ENCODE results near the gene EFR3B. TPM values are rescaled to one million over a fixed set of nuclear protein-coding genes. Genes with fewer than 3 reads are reported as not detected.

EFR3B gene
- total RNA-seq, 4 donors from 2014 or later, result 0.66 to 2.0 (median 1.0) TPM

GRCh38 chr2:25073914-25074313 lies 32.0 kb downstream of the EFR3B start:
- TF ChIP-seq CTCF (IDR thresholded peaks at IDR 0.05; ENCODE audit: low read depth), result no peak

GRCh38 chr2:25074826-25075225 lies 33.0 kb downstream of the EFR3B start:
- no peak for TF ChIP-seq CTCF (IDR thresholded peaks at IDR 0.05; ENCODE audit: low read depth)

- TF ChIP-seq CTCF (IDR thresholded peaks at IDR 0.05; ENCODE audit: low read depth), result no peak
Observed at GRCh38 chr2:25076749-25077148, 34.9 kb downstream of the EFR3B start.

GRCh38 chr2:25077789-25078169 lies 35.9 kb downstream of the EFR3B start:
- no peak for TF ChIP-seq CTCF (IDR thresholded peaks at IDR 0.05; ENCODE audit: low read depth)

GRCh38 chr2:25078170-25079049 lies 36.5 kb downstream of the EFR3B start:
- no peak for TF ChIP-seq CTCF (IDR thresholded peaks at IDR 0.05; ENCODE audit: low read depth)

GRCh38 chr2:25079050-25079635 lies 37.3 kb downstream of the EFR3B start:
- no peak for TF ChIP-seq CTCF (IDR thresholded peaks at IDR 0.05; ENCODE audit: low read depth)

- no peak for TF ChIP-seq CTCF (IDR thresholded peaks at IDR 0.05; ENCODE audit: low read depth)
Observed at GRCh38 chr2:25081237-25081790, 39.4 kb downstream of the EFR3B start.

Measured in subcutaneous adipose tissue (tissue), 4 donors.